ENCODE measurements around the gene NPHP3.

NPHP3 gene

DNA sequence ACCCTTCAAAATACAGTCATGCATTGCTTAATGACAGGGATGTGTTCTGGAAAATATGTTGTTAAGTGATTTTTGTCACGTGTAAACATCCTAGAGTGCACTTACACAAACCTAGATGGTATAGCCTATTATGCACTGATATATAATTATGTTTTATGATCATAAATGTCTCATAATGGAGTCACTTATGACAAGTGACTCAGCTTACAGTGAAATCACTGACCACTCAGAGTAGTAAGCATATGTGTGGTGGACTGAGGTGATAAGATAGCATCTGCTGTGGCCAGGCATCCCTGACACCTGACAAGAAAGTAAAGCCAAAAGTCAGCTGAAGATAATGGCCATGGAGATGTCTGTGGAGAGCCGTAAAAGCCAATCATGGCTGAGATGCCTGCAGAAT lies 68.0 kb downstream of the NPHP3 start:
- TF ChIP-seq TAF1 (IDR thresholded peaks at IDR 0.05; ENCODE audit: borderline replicate concordance, insufficient read depth, low read length) (no peak), SIN3A (IDR thresholded peaks at IDR 0.05; ENCODE audit: borderline replicate concordance, insufficient read depth, low read length) (no peak)

- TF ChIP-seq FOXP2 (optimal IDR thresholded peaks at IDR 0.05; ENCODE audit: borderline replicate concordance, extremely low read depth, extremely low read length, insufficient read depth) (no peak), TAF1 (IDR thresholded peaks at IDR 0.05; ENCODE audit: borderline replicate concordance, insufficient read depth, low read length) (no peak), POLR2AphosphoS5 (IDR thresholded peaks at IDR 0.05; ENCODE audit: low read depth, low read length) (no peak), SIN3A (IDR thresholded peaks at IDR 0.05; ENCODE audit: borderline replicate concordance, insufficient read depth, low read length) (no peak)
- TF ChIP-seq, protein P1, sequence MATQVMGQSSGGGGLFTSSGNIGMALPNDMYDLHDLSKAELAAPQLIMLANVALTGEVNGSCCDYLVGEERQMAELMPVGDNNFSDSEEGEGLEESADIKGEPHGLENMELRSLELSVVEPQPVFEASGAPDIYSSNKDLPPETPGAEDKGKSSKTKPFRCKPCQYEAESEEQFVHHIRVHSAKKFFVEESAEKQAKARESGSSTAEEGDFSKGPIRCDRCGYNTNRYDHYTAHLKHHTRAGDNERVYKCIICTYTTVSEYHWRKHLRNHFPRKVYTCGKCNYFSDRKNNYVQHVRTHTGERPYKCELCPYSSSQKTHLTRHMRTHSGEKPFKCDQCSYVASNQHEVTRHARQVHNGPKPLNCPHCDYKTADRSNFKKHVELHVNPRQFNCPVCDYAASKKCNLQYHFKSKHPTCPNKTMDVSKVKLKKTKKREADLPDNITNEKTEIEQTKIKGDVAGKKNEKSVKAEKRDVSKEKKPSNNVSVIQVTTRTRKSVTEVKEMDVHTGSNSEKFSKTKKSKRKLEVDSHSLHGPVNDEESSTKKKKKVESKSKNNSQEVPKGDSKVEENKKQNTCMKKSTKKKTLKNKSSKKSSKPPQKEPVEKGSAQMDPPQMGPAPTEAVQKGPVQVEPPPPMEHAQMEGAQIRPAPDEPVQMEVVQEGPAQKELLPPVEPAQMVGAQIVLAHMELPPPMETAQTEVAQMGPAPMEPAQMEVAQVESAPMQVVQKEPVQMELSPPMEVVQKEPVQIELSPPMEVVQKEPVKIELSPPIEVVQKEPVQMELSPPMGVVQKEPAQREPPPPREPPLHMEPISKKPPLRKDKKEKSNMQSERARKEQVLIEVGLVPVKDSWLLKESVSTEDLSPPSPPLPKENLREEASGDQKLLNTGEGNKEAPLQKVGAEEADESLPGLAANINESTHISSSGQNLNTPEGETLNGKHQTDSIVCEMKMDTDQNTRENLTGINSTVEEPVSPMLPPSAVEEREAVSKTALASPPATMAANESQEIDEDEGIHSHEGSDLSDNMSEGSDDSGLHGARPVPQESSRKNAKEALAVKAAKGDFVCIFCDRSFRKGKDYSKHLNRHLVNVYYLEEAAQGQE (IDR thresholded peaks at IDR 0.05; ENCODE audit: insufficient read depth in 1 of 2, low read depth in 2 of 2, low read length in 2 of 2) = no peak
These were observed 69.5 kb downstream of the NPHP3 start for GRCh38 chr3:132652640-132653270.

- TF ChIP-seq, protein P1 (IDR thresholded peaks at IDR 0.05; ENCODE audit: insufficient read depth in 1 of 2, low read depth in 2 of 2, low read length in 2 of 2) = no peak
- no peak for TF ChIP-seq SIN3A (IDR thresholded peaks at IDR 0.05; ENCODE audit: borderline replicate concordance, insufficient read depth, low read length)
- TF ChIP-seq POLR2AphosphoS5 (IDR thresholded peaks at IDR 0.05; ENCODE audit: low read depth, low read length) = no peak
- TF ChIP-seq FOXP2 (optimal IDR thresholded peaks at IDR 0.05; ENCODE audit: borderline replicate concordance, extremely low read depth, extremely low read length, insufficient read depth) = no peak
- no peak for TF ChIP-seq TAF1 (IDR thresholded peaks at IDR 0.05; ENCODE audit: borderline replicate concordance, insufficient read depth, low read length)
These were observed 72.1 kb downstream of the NPHP3 start for GRCh38 chr3:132650153-132650552.

- TF ChIP-seq SIN3A (IDR thresholded peaks at IDR 0.05; ENCODE audit: borderline replicate concordance, insufficient read depth, low read length) = no peak
- TF ChIP-seq, protein P1 (IDR thresholded peaks at IDR 0.05; ENCODE audit: insufficient read depth in 1 of 2, low read depth in 2 of 2, low read length in 2 of 2) = no peak
- no peak for TF ChIP-seq POLR2AphosphoS5 (IDR thresholded peaks at IDR 0.05; ENCODE audit: low read depth, low read length)
These were observed 77.2 kb downstream of the NPHP3 start for GRCh38 chr3:132645058-132645457.

GRCh38 chr3:132643366-132643765 lies 78.8 kb downstream of the NPHP3 start:
- TF ChIP-seq, protein P1 (IDR thresholded peaks at IDR 0.05; ENCODE audit: insufficient read depth in 1 of 2, low read depth in 2 of 2, low read length in 2 of 2) = no peak
- TF ChIP-seq FOXP2 (optimal IDR thresholded peaks at IDR 0.05; ENCODE audit: borderline replicate concordance, extremely low read depth, extremely low read length, insufficient read depth) = no peak
- TF ChIP-seq SIN3A (IDR thresholded peaks at IDR 0.05; ENCODE audit: borderline replicate concordance, insufficient read depth, low read length) = no peak
- TF ChIP-seq POLR2AphosphoS5 (IDR thresholded peaks at IDR 0.05; ENCODE audit: low read depth, low read length) = no peak
- TF ChIP-seq TAF1 (IDR thresholded peaks at IDR 0.05; ENCODE audit: borderline replicate concordance, insufficient read depth, low read length) = no peak

All from PFSK-1 (cell line).